Sigmoid colon (tissue), 7 donors: Measurements from ENCODE around the gene PSMB11. TPM values are rescaled to one million over a fixed set of nuclear protein-coding genes. Genes with fewer than 3 reads are reported as not detected.

ENCODE experiments used
- DNase-seq: peaks from one replicate; pipeline ENCODE4 v3.0.0-alpha.2; 2019
- H3K27ac ChIP-seq, 4 donors: fragments of 200-600 bp; sonication (generic); one replicate each; pipeline ENCODE4 v1.5.1; 2016 to 2019; ENCODE audit warnings: mild to moderate bottlenecking in 1 of 4
- H3K27me3 ChIP-seq, 3 donors: fragments of 200-600 bp; sonication (generic); one replicate each; pipeline ENCODE4 v1.5.1; 2019; ENCODE audit warnings: mild to moderate bottlenecking in 1 of 3
- H3K36me3 ChIP-seq, 4 donors: fragments of 200-600 bp; sonication (generic); one replicate each; pipeline ENCODE4 v1.5.1; 2016 to 2019
- H3K4me1 ChIP-seq, 4 donors: fragments of 200-600 bp; sonication (generic); one replicate each; pipeline ENCODE4 v1.5.1; 2017 to 2019
- H3K4me3 ChIP-seq, 4 donors: fragments of 200-600 bp; sonication (generic); one replicate each; pipeline ENCODE4 v1.5.1; 2017 to 2019; ENCODE audit warnings: mild to moderate bottlenecking in 2 of 4, moderate library complexity in 1 of 4
- H3K9me3 ChIP-seq, 4 donors: fragments of 200-600 bp in 3 of 4; sonication (generic) in 3 of 4; one replicate each; pipeline versions ENCODE4 v1.5.1 to v1.6.1; 2013 to 2019
- CTCF ChIP-seq, 4 experiments: fragments of 450-650 bp in 3 of 4; fragments of 200-600 bp in 1 of 4; IDR thresholded peaks; one replicate each; pipeline ENCODE4 v1.5.1; 2016 to 2019; ENCODE audit warnings: antibody characterized with exemption in 4 of 4, mild to moderate bottlenecking in 3 of 4, moderate library complexity in 2 of 4
- EP300 ChIP-seq, 4 donors: sonication (generic); formaldehyde crosslinking; IDR thresholded peaks; one replicate each; pipeline ENCODE4 v1.6.1; 2017; ENCODE audit warnings: antibody characterized with exemption in 4 of 4
- POLR2A ChIP-seq, 2 donors: fragments of 450-650 bp; IDR thresholded peaks; one replicate each; pipeline ENCODE4 v1.6.1; 2016; ENCODE audit warnings: antibody characterized with exemption in 2 of 2, mild to moderate bottlenecking in 2 of 2, moderate library complexity in 2 of 2
- POLR2AphosphoS5 ChIP-seq, 4 donors: sonication (generic); formaldehyde crosslinking; IDR thresholded peaks; one replicate each; pipeline ENCODE4 v1.6.1; 2017; ENCODE audit warnings: antibody characterized with exemption in 4 of 4
- WGBS, 2 donors: extraction: QIAGEN DNeasy Blood & Tissue Kit; methylation state at CpG; one replicate each; pipeline ENCODE4 v1.1.7; 2013; 5-methylcytosine and 5-hydroxymethylcytosine counted together
- intact Hi-C: fragments of 100-400 bp; cut with DNase I; formaldehyde crosslinking; loops from one replicate; pipeline ENCODE4 v1.15.1; 2023
- polyA plus RNA-seq, 3 donors: library from polyadenylated mRNA; stranded (reverse); fragments of 200-250 nt; gene quantifications; one replicate each; pipeline ENCODE4 v1.2.3, GENCODE V29; 2013
- total RNA-seq, 4 donors: library from RNA; depleted of rRNA; stranded (reverse); fragments of >200 nt; gene quantifications; one replicate each; pipeline ENCODE4 v1.1.0, GENCODE V29; 2016
- donor health status: healthy with polysubstance abuse.
- donor health status: Bipolar disorder and iron deficiency.
- donor health status: healthy.

The PSMB11 gene
- total and polyA plus RNA-seq, 7 donors = 0.06 to 0.41 TPM; not detected in 5

GRCh38 chr14:23066368-23066767 is 24.4 kb downstream of the PSMB11 start:
- H3K4me1 ChIP-seq = peaks cover 0 to 40% (median 33%) of the 10 kb centered on the region in 4 donors
- DNase-seq = no peak
- intact Hi-C loops = no loop called here
- no peaks in the 10 kb centered on the region for H3K27me3 ChIP-seq
- WGBS, 2 donors = 86 to 93% methylated on average over 3 of the region's 3 CpGs
- H3K36me3 ChIP-seq = peaks cover 24 to 78% (median 56%) of the 10 kb centered on the region in 4 donors
- no peak overlapping the region for H3K27ac ChIP-seq
- H3K4me3 ChIP-seq = no peak overlapping the region
- no peaks in the 10 kb centered on the region for H3K9me3 ChIP-seq
- TF ChIP-seq POLR2AphosphoS5 (IDR thresholded peaks at IDR 0.05) (no peak), EP300 (IDR thresholded peaks at IDR 0.05) (no peak), CTCF (IDR thresholded peaks at IDR 0.05) (no peak), POLR2A (IDR thresholded peaks at IDR 0.05) (no peak)

GRCh38 chr14:23066855-23067744 is 25.1 kb downstream of the PSMB11 start:
- no peak for DNase-seq
- no peaks in the 10 kb centered on the region for H3K9me3 ChIP-seq
- no peak for TF ChIP-seq POLR2A (IDR thresholded peaks at IDR 0.05)
- TF ChIP-seq EP300 (IDR thresholded peaks at IDR 0.05) = no peak
- TF ChIP-seq CTCF (IDR thresholded peaks at IDR 0.05) = no peak
- no peak for TF ChIP-seq POLR2AphosphoS5 (IDR thresholded peaks at IDR 0.05)
- peaks cover 0 to 43% (median 36%) of the 10 kb centered on the region in 4 donors for H3K4me1 ChIP-seq
- H3K27ac ChIP-seq = no peak overlapping the region
- intact Hi-C loops = no loop called here
- 90 to 92% methylated on average over 23 of the region's 23 CpGs for WGBS, 2 donors
- H3K36me3 ChIP-seq = peaks cover 22 to 70% (median 53%) of the 10 kb centered on the region in 4 donors
- no peaks in the 10 kb centered on the region for H3K27me3 ChIP-seq
- no peak overlapping the region for H3K4me3 ChIP-seq

- WGBS, 2 donors = 70 to 86% methylated on average over 14 of the region's 14 CpGs
- H3K36me3 ChIP-seq = peaks cover 13 to 70% (median 53%) of the 10 kb centered on the region in 4 donors
- no peak for DNase-seq
- H3K27me3 ChIP-seq = no peaks in the 10 kb centered on the region
- H3K4me1 ChIP-seq = peaks cover 0 to 41% (median 38%) of the 10 kb centered on the region in 4 donors
- no peak overlapping the region for H3K4me3 ChIP-seq
- intact Hi-C loops = no loop called here
- H3K27ac ChIP-seq = peak overlapping the region in 3 of 4 donors; percentile 7 to 87 (median 52)
- H3K9me3 ChIP-seq = no peaks in the 10 kb centered on the region
- TF ChIP-seq POLR2AphosphoS5 (IDR thresholded peaks at IDR 0.05) (no peak), POLR2A (IDR thresholded peaks at IDR 0.05) (no peak), CTCF (IDR thresholded peaks at IDR 0.05) (no peak), EP300 (IDR thresholded peaks at IDR 0.05) (no peak)
These were observed 26.1 kb downstream of the PSMB11 start for GRCh38 chr14:23067847-23068788.

- Histone ChIP-seq H3K27me3 (no peaks in the 10 kb centered on the region), H3K4me1 (peaks cover 0 to 41% (median 38%) of the 10 kb centered on the region in 4 donors), H3K36me3 (peaks cover 7 to 70% (median 50%) of the 10 kb centered on the region in 4 donors), H3K27ac (peak overlapping the region; percentile 3 to 87 (median 50)), H3K4me3 (no peak overlapping the region), H3K9me3 (no peaks in the 10 kb centered on the region)
- 28 to 33% methylated on average over 8 of the region's 8 CpGs for WGBS, 2 donors
- peak; percentile 90 for DNase-seq
- intact Hi-C loops = no loop called here
- TF ChIP-seq EP300 (IDR thresholded peaks at IDR 0.05) = no peak
- peak; percentile 97 to 99 (median 98) for TF ChIP-seq CTCF (IDR thresholded peaks at IDR 0.05)
- TF ChIP-seq POLR2AphosphoS5 (IDR thresholded peaks at IDR 0.05) = peak in 2 of 4 donors; percentile 8 to 20
- TF ChIP-seq POLR2A (IDR thresholded peaks at IDR 0.05) = no peak
These were observed 26.9 kb downstream of the PSMB11 start for GRCh38 chr14:23068789-23069412.
